ENCODE measurements around the gene GUCY2D. TPM values are rescaled to one million over a fixed set of nuclear protein-coding genes. Genes with fewer than 3 reads are reported as not detected.

Gene GUCY2D
- total RNA-seq, 1 experiment from 2014 or later = 1.7 TPM

DNA sequence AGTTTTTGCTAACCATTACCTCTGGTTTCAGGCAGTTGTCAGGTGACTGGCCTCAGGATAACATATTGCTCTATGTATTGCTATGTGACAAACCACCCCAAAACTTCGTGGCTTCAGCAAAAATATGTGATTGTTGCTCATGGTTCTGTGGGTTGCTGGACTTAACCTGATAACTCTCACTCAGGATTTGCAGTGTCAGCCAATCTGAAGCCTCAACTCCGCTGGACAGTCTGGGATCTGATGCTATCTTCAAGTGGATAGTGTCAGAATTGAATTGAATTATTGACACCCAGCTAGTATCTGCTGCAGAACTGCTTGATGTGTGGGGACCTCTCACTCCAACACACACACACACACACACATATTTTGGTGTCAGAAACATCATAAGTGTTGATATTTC is 34.7 kb upstream of the GUCY2D start:
- no peaks in the 10 kb centered on the region for H3K9me3 Mint-ChIP-seq (ENCODE audit: unreplicated experiment)
- no peaks in the 10 kb centered on the region for H3K27me3 Mint-ChIP-seq (ENCODE audit: insufficient read depth, unreplicated experiment)
- Histone ChIP-seq H3K4me3 (ENCODE audit: low read depth, low read length) (no peak overlapping the region), H3K9me3 (no peaks in the 10 kb centered on the region), H3K36me3 (ENCODE audit: control insufficient read depth, insufficient read depth, low read length) (no peaks in the 10 kb centered on the region), H3K4me1 (no peaks in the 10 kb centered on the region), H3K27me3 (replicated peaks; ENCODE audit: control insufficient read depth, insufficient read depth, low read length) (no peaks in the 10 kb centered on the region)
- no peaks in the 10 kb centered on the region for H3K4me1 Mint-ChIP-seq (ENCODE audit: low read depth, unreplicated experiment)
- H3K4me3 Mint-ChIP-seq (ENCODE audit: unreplicated experiment) = no peak overlapping the region
- intact Hi-C loops (cut with micrococcal nuclease; ENCODE audit: unreplicated experiment) = no loop called here
- no peak overlapping the region for H3K27ac Mint-ChIP-seq (ENCODE audit: unreplicated experiment)
- no peak for DNase-seq
- TF ChIP-seq, protein P1, sequence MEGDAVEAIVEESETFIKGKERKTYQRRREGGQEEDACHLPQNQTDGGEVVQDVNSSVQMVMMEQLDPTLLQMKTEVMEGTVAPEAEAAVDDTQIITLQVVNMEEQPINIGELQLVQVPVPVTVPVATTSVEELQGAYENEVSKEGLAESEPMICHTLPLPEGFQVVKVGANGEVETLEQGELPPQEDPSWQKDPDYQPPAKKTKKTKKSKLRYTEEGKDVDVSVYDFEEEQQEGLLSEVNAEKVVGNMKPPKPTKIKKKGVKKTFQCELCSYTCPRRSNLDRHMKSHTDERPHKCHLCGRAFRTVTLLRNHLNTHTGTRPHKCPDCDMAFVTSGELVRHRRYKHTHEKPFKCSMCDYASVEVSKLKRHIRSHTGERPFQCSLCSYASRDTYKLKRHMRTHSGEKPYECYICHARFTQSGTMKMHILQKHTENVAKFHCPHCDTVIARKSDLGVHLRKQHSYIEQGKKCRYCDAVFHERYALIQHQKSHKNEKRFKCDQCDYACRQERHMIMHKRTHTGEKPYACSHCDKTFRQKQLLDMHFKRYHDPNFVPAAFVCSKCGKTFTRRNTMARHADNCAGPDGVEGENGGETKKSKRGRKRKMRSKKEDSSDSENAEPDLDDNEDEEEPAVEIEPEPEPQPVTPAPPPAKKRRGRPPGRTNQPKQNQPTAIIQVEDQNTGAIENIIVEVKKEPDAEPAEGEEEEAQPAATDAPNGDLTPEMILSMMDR (IDR thresholded peaks at IDR 0.05; ENCODE audit: insufficient read depth in 1 of 2, low read depth in 1 of 2, low read length in 1 of 2, severe bottlenecking in 1 of 2, unreplicated experiment in 1 of 2) = no peak
- no peaks in the 10 kb centered on the region for H3K36me3 Mint-ChIP-seq (ENCODE audit: insufficient read depth, unreplicated experiment)
- CTCF ChIA-PET = no interaction called here
- POLR2A ChIA-PET = no interaction called here
- BruUV-seq (replicated peaks) = no TSS peak

DNA sequence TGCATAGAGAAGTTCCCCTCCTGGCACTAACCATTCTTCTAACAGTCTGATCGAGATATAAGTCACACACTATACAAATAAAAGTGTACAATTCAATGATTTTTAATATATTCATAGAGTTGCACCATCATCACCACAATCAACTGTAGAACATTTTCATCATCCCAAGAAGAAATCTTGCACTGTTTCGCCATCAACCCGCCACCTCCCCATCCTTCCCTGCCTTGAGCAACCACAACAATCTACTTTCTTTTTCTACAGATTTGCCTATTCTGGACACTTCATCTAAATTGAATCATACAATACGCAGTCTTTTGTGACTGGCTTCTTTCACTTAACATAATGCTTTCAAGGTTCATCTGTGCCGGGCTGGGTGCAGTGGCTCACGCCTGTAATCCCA is 33.0 kb upstream of the GUCY2D start:
- Histone ChIP-seq H3K4me1 (no peaks in the 10 kb centered on the region), H3K9me3 (no peaks in the 10 kb centered on the region), H3K27me3 (replicated peaks; ENCODE audit: control insufficient read depth, insufficient read depth, low read length) (no peaks in the 10 kb centered on the region), H3K4me3 (ENCODE audit: low read depth, low read length) (no peak overlapping the region), H3K36me3 (ENCODE audit: control insufficient read depth, insufficient read depth, low read length) (no peaks in the 10 kb centered on the region)
- BruUV-seq (replicated peaks) = no TSS peak
- ChIA-PET CTCF (no interaction called here), POLR2A (no interaction called here)
- intact Hi-C loops (cut with micrococcal nuclease; ENCODE audit: unreplicated experiment) = no loop called here
- no peaks in the 10 kb centered on the region for H3K27me3 Mint-ChIP-seq (ENCODE audit: insufficient read depth, unreplicated experiment)
- H3K4me1 Mint-ChIP-seq (ENCODE audit: low read depth, unreplicated experiment) = no peaks in the 10 kb centered on the region
- no peak for DNase-seq
- H3K36me3 Mint-ChIP-seq (ENCODE audit: insufficient read depth, unreplicated experiment) = no peaks in the 10 kb centered on the region
- no peak overlapping the region for H3K27ac Mint-ChIP-seq (ENCODE audit: unreplicated experiment)
- TF ChIP-seq, protein P1 (IDR thresholded peaks at IDR 0.05; ENCODE audit: insufficient read depth in 1 of 2, low read depth in 1 of 2, low read length in 1 of 2, severe bottlenecking in 1 of 2, unreplicated experiment in 1 of 2) = no peak
- H3K9me3 Mint-ChIP-seq (ENCODE audit: unreplicated experiment) = peaks cover 4% of the 10 kb centered on the region
- no peak overlapping the region for H3K4me3 Mint-ChIP-seq (ENCODE audit: unreplicated experiment)

DNA sequence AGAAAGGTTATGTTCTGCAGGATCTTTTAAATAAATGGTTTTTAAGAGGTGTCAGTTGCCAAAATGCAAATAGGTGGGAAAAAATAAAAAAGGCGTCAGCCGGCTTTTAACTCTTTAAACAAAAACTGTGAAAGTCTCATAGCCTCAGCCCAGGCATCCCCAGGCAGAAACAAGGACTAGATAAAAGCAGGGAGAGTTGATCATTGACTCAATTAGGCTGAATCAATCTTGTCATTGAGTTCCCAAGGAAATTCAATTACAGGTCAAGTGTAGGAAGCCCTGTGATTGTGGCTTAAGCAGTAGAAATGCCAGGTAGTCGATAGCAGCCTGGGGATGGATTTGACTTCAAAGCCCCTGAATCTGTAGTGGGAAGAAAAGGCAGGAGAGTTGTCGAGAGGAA is 30.8 kb upstream of the GUCY2D start:
- TF ChIP-seq, protein P1 (IDR thresholded peaks at IDR 0.05; ENCODE audit: insufficient read depth in 1 of 2, low read depth in 1 of 2, low read length in 1 of 2, severe bottlenecking in 1 of 2, unreplicated experiment in 1 of 2) = no peak
- ChIA-PET POLR2A (no interaction called here), CTCF (interaction anchor here (1.2 kb wide), 1 partner anchor 40 kb away, joined by 3 read pairs; the partner anchor contains the start of genes CNTROB and TRAPPC1)
- H3K4me3 ChIP-seq (ENCODE audit: low read depth, low read length) = no peak overlapping the region
- H3K4me3 Mint-ChIP-seq (ENCODE audit: unreplicated experiment) = no peak overlapping the region
- H3K27me3 Mint-ChIP-seq (ENCODE audit: insufficient read depth, unreplicated experiment) = no peaks in the 10 kb centered on the region
- H3K9me3 Mint-ChIP-seq (ENCODE audit: unreplicated experiment) = peaks cover 11% of the 10 kb centered on the region
- no peak overlapping the region for H3K27ac Mint-ChIP-seq (ENCODE audit: unreplicated experiment)
- H3K36me3 Mint-ChIP-seq (ENCODE audit: insufficient read depth, unreplicated experiment) = no peaks in the 10 kb centered on the region
- H3K4me1 ChIP-seq = no peaks in the 10 kb centered on the region
- no peak for DNase-seq
- no peaks in the 10 kb centered on the region for H3K27me3 ChIP-seq (replicated peaks; ENCODE audit: control insufficient read depth, insufficient read depth, low read length)
- H3K9me3 ChIP-seq = no peaks in the 10 kb centered on the region
- no TSS peak for BruUV-seq (replicated peaks)
- intact Hi-C loops (cut with micrococcal nuclease; ENCODE audit: unreplicated experiment) = no loop called here
- no peaks in the 10 kb centered on the region for H3K36me3 ChIP-seq (ENCODE audit: control insufficient read depth, insufficient read depth, low read length)
- no peaks in the 10 kb centered on the region for H3K4me1 Mint-ChIP-seq (ENCODE audit: low read depth, unreplicated experiment)

Data from Caco-2 (cell line).